ENCODE measurements around the gene TCHH. TPM values are rescaled to one million over a fixed set of nuclear protein-coding genes. Genes with fewer than 3 reads are reported as not detected.

The TCHH gene
- total and polyA plus RNA-seq, 2 of the 13 experiments (the other 11 are each of a cell fraction or from before 2014, with no cell fraction given), result not detected

DNA sequence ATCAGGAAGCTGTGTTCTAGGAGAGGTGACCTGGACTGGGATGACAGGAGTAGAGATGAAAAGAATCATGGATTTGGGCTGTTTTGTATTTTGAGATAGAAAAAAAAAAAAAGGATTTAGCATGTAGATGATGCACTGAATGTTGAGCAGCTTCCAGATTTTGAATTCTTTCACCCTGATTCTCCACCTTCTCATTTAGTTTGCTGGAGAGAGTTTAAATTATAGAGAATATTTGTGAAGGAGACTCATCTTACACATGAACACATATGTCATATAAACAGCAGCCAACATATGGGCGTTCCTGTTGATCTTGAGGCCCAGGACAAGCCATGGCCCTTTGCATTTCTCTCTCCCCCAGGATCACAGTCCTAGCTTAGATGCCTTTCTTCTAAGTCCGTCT, 36.4 kb upstream of the TCHH start:
- ChIA-PET POLR2A (no interaction called here), CTCF (ENCODE audit: low intra/inter-chr PET ratio, low total read pairs) (no interaction called here)
- ATAC-seq, result no peak
- in situ Hi-C loops (cut with HindIII; ENCODE audit: extremely low pct_ligation_motif_present, low pct_unique_long_range_greater_than_20kb), result no loop called here
- 0% methylated on average over 2 of the region's 2 CpGs for WGBS (ENCODE audit: low lambda C conversion rate)
- H3K9me3 ChIP-seq (ENCODE audit: low read length), result peaks cover 18% of the 10 kb centered on the region; the same call in 1 of the 2 replicates
- no peak overlapping the region for H3K27ac ChIP-seq (ENCODE audit: extremely low read length, insufficient read depth, low read length)
- DNase-seq (ENCODE audit: low spot score), result no peak
- H3K36me3 ChIP-seq (replicated peaks in 1 of 2; ENCODE audit: control insufficient read depth in 1 of 2, insufficient read depth in 2 of 2, low read length in 2 of 2), result no peaks in the 10 kb centered on the region
- H3K9ac ChIP-seq (ENCODE audit: insufficient read depth, low read depth, low read length), result no peak overlapping the region
- H3K27me3 ChIP-seq (ENCODE audit: control insufficient read depth in 1 of 2, insufficient read depth in 2 of 2, low read length in 2 of 2), result no peaks in the 10 kb centered on the region
- no TSS peak for BruUV-seq (replicated peaks)
- intact Hi-C loops (cut with micrococcal nuclease; ENCODE audit: unreplicated experiment), result no loop called here
- no peak overlapping the region for H2AFZ ChIP-seq (ENCODE audit: low read length)
- no peaks in the 10 kb centered on the region for H4K20me1 ChIP-seq (ENCODE audit: insufficient read depth, low read length)
- 0 out of 2 replicates have a peak, but pooled peaks cover 7% of the 10 kb centered on the region for H3K4me1 ChIP-seq (ENCODE audit: insufficient read depth, low read length)
- no peak overlapping the region for H3K4me2 ChIP-seq (ENCODE audit: low read depth, low read length)
- no peak for FAIRE-seq
- no peak overlapping the region for H3K4me3 ChIP-seq (replicated peaks in 1 of 3; ENCODE audit: insufficient read depth in 1 of 3, low read depth in 2 of 3, low read length in 3 of 3)
- H3K79me2 ChIP-seq (ENCODE audit: insufficient read depth, low read length), result no peaks in the 10 kb centered on the region
- TF ChIP-seq IRF1 (CRISPR knock-in tag; IDR thresholded peaks at IDR 0.05; ENCODE audit: low read depth) (no peak), SIN3B (IDR thresholded peaks at IDR 0.05; ENCODE audit: low read length) (no peak), ZNF619 (CRISPR knock-in tag; IDR thresholded peaks at IDR 0.05) (no peak), ZNF101 (CRISPR knock-in tag; IDR thresholded peaks at IDR 0.05; ENCODE audit: borderline replicate concordance, low read depth) (no peak), ZNF557 (CRISPR knock-in tag; IDR thresholded peaks at IDR 0.05) (no peak), SP2 (CRISPR knock-in tag; IDR thresholded peaks at IDR 0.05) (no peak), ZC3H4 (CRISPR knock-in tag; IDR thresholded peaks at IDR 0.05; ENCODE audit: borderline replicate concordance) (no peak), ZNF30 (CRISPR knock-in tag; IDR thresholded peaks at IDR 0.05) (no peak), RXRA (CRISPR knock-in tag; IDR thresholded peaks at IDR 0.05) (no peak), ZNF777 (CRISPR knock-in tag; IDR thresholded peaks at IDR 0.05) (no peak), CEBPZ (IDR thresholded peaks at IDR 0.05; ENCODE audit: low read length) (no peak), PHF8 (CRISPR knock-in tag; IDR thresholded peaks at IDR 0.05) (no peak), RBM22 (optimal IDR thresholded peaks at IDR 0.05; ENCODE audit: low read length) (no peak), ATF5 (CRISPR knock-in tag; IDR thresholded peaks at IDR 0.05; ENCODE audit: low read depth) (no peak), PPARG (CRISPR knock-in tag; conservative IDR thresholded peaks at IDR 0.05) (no peak), BRF2 (CRISPR knock-in tag; IDR thresholded peaks at IDR 0.05) (no peak), ZNF629 (CRISPR knock-in tag; conservative IDR thresholded peaks at IDR 0.05) (no peak)
- TF ChIP-seq, protein P1, sequence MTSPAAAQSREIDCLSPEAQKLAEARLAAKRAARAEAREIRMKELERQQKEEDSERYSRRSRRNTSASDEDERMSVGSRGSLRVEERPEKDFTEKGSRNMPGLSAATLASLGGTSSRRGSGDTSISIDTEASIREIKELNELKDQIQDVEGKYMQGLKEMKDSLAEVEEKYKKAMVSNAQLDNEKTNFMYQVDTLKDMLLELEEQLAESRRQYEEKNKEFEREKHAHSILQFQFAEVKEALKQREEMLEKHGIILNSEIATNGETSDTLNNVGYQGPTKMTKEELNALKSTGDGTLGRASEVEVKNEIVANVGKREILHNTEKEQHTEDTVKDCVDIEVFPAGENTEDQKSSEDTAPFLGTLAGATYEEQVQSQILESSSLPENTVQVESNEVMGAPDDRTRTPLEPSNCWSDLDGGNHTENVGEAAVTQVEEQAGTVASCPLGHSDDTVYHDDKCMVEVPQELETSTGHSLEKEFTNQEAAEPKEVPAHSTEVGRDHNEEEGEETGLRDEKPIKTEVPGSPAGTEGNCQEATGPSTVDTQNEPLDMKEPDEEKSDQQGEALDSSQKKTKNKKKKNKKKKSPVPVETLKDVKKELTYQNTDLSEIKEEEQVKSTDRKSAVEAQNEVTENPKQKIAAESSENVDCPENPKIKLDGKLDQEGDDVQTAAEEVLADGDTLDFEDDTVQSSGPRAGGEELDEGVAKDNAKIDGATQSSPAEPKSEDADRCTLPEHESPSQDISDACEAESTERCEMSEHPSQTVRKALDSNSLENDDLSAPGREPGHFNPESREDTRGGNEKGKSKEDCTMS (CRISPR knock-in tag; conservative IDR thresholded peaks at IDR 0.05), result no peak
